MM.1S (cell line): ENCODE results near the gene MRNIP.
"Not testable (repeated sequence)": the region's sequence is repeated elsewhere in the genome, so short reads cannot be mapped to it uniquely, and the experiment has no call there.

Experiments
- CTCF ChIP-seq: fragments of 300-600 bp; sonication (generic); IDR thresholded peaks from 2 replicates; pipeline ENCODE4 v1.5.1; 2016; ENCODE audit warnings: antibody characterized with exemption, low read length, mixed read lengths
- EZH2 ChIP-seq: fragments of 300-600 bp; sonication (generic); optimal IDR thresholded peaks from 2 replicates; pipeline ENCODE3; 2017; ENCODE audit warnings: low read depth, mild to moderate bottlenecking, antibody characterized with exemption, low read length, mixed read lengths
- EZH2phosphoT487 ChIP-seq: fragments of 300-600 bp; sonication (generic); IDR thresholded peaks from 2 replicates; pipeline ENCODE4 v1.6.1; 2018; ENCODE audit warnings: antibody characterized with exemption, low read length

- not testable (repeated sequence) for TF ChIP-seq CTCF, EZH2, EZH2phosphoT487
Observed at GRCh38 chr5:179834871-179835270, 23.7 kb downstream of the MRNIP start.
